Colonic mucosa (tissue), 4 donors: ENCODE measurements around the gene ITPKA. TPM values are rescaled to one million over a fixed set of nuclear protein-coding genes. Genes with fewer than 3 reads are reported as not detected.

Source experiments
- DNase-seq: peaks from one replicate; pipeline ENCODE4 v3.0.0-alpha.2; 2020
- H3K27ac ChIP-seq: fragments of 200-600 bp; one replicate; pipeline ENCODE4 v1.8.0; 2021
- H3K27me3 ChIP-seq: fragments of 200-600 bp; one replicate; pipeline ENCODE4 v1.8.0; 2021
- H3K36me3 ChIP-seq: fragments of 200-600 bp; one replicate; pipeline ENCODE4 v1.8.0; 2021
- H3K4me1 ChIP-seq: fragments of 200-600 bp; one replicate; pipeline ENCODE4 v1.8.0; 2021; ENCODE audit warnings: mild to moderate bottlenecking
- H3K4me3 ChIP-seq: fragments of 200-600 bp; one replicate; pipeline ENCODE4 v1.8.0; 2021
- H3K9ac ChIP-seq, 2 donors: one replicate each; pipeline ENCODE4 v1.7.0; 2013; ENCODE audit warnings: control low read depth in 2 of 2, low read depth in 2 of 2, low read length in 2 of 2
- H3K9me3 ChIP-seq: fragments of 200-600 bp; one replicate; pipeline ENCODE4 v1.8.0; 2021
- CTCF ChIP-seq: fragments of 200-600 bp; IDR thresholded peaks from one replicate; pipeline ENCODE4 v1.8.0; 2022; ENCODE audit warnings: antibody characterized with exemption, mild to moderate bottlenecking
- intact Hi-C: fragments of 100-400 bp; cut with DNase I; formaldehyde crosslinking; loops from one replicate; pipeline ENCODE4 v1.14.1; 2022
- total RNA-seq, 2 donors: library from RNA; stranded (reverse); fragmentation: NEBNext Ultra II Directional in 1 of 2; extraction: Animal tissue kit (Norgen Biotek cat#: 25700) in 1 of 2; gene quantifications; one replicate each; pipeline ENCODE4 v1.2.1, GENCODE V29; 2021
- donor health status: healthy.
- donor health status: DM: no; HTN: no; CAD: no.
- donor health status: DM: no; HTN: no; CAD: no.

The ITPKA gene
- total RNA-seq, 2 donors from 2014 or later = 36.1 to 43.5 TPM

- no peak overlapping the region for H3K4me3 ChIP-seq
- no peaks in the 10 kb centered on the region for H3K9me3 ChIP-seq
- no peak overlapping the region for H3K27ac ChIP-seq
- H3K4me1 ChIP-seq = no peaks in the 10 kb centered on the region
- H3K9ac ChIP-seq = no peak overlapping the region
- H3K36me3 ChIP-seq = no peaks in the 10 kb centered on the region
- intact Hi-C loops = no loop called here
- no peak for TF ChIP-seq CTCF
- H3K27me3 ChIP-seq = no peaks in the 10 kb centered on the region
- no peak for DNase-seq
Observed at GRCh38 chr15:41486286-41486685, 7.4 kb upstream of the ITPKA start.

DNA sequence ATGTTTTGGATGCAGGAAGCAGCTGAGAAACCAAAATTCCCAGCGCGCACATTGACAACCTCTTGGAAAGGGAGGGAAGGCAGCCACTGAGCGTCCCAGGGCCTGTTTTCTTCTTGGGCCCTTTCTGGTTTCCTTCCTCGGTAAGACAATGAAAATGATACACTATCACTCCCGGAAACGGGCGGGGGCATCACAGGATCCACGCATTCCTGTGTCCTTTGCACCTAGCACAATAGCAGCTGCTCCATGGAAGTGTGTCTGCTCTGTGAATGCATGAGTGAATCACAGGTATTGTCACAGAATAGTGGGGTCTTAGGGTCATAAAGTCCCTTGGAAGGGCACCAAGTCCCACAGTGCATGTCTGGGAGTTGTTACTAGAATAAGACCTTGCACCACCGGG is 6.3 kb upstream of the ITPKA start:
- H3K9me3 ChIP-seq = no peaks in the 10 kb centered on the region
- TF ChIP-seq CTCF = no peak
- no peak overlapping the region for H3K9ac ChIP-seq
- no peak overlapping the region for H3K4me3 ChIP-seq
- no peak overlapping the region for H3K27ac ChIP-seq
- intact Hi-C loops = no loop called here
- H3K27me3 ChIP-seq = no peaks in the 10 kb centered on the region
- no peaks in the 10 kb centered on the region for H3K36me3 ChIP-seq
- peaks cover 1% of the 10 kb centered on the region for H3K4me1 ChIP-seq
- no peak for DNase-seq

- no peaks in the 10 kb centered on the region for H3K36me3 ChIP-seq
- H3K4me1 ChIP-seq = peaks cover 5% of the 10 kb centered on the region
- no peak for DNase-seq
- no peaks in the 10 kb centered on the region for H3K27me3 ChIP-seq
- intact Hi-C loops = no loop called here
- H3K9ac ChIP-seq = no peak overlapping the region
- H3K27ac ChIP-seq = no peak overlapping the region
- H3K4me3 ChIP-seq = no peak overlapping the region
- no peak for TF ChIP-seq CTCF
- no peaks in the 10 kb centered on the region for H3K9me3 ChIP-seq
Observed at GRCh38 chr15:41487802-41488201, 5.9 kb upstream of the ITPKA start.

DNA sequence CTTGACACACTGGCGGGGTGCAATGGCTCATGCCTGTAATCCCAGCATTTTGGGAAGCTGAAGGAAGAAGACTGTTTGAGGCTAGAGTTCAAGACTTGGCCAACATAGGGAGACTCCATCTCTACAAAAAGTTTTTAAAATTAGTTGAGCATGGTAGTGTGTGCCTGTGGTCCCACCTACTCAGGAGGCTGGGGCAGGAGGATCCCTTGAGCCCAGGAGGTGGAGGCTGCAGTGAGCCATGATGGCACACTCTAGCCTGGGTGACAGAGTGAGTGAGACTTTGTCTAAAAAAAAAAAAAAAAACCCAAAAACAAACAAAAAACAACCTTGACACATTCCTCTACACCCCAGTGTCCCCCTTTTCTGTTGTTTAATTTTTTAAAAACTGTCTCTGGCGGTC is 4.0 kb upstream of the ITPKA start:
- Histone ChIP-seq H3K27me3 (no peaks in the 10 kb centered on the region), H3K9ac (no peak overlapping the region)

GRCh38 chr15:41490355-41490754 is 3.3 kb upstream of the ITPKA start:
- no peak overlapping the region for H3K27ac ChIP-seq
- no peak for DNase-seq
- TF ChIP-seq CTCF = no peak
- H3K4me3 ChIP-seq = no peak overlapping the region
- peaks cover 5% of the 10 kb centered on the region for H3K4me1 ChIP-seq
- no peak overlapping the region for H3K9ac ChIP-seq
- H3K36me3 ChIP-seq = no peaks in the 10 kb centered on the region
- intact Hi-C loops = no loop called here
- H3K9me3 ChIP-seq = no peaks in the 10 kb centered on the region
- H3K27me3 ChIP-seq = peaks cover 7% of the 10 kb centered on the region

More for the DNA sequence above, 4.0 kb upstream of the ITPKA start:
- no peak for TF ChIP-seq CTCF
- H3K36me3 ChIP-seq = no peaks in the 10 kb centered on the region
- peaks cover 5% of the 10 kb centered on the region for H3K4me1 ChIP-seq
- H3K9me3 ChIP-seq = no peaks in the 10 kb centered on the region
- no peak overlapping the region for H3K4me3 ChIP-seq
- H3K27ac ChIP-seq = no peak overlapping the region
- intact Hi-C loops = no loop called here
- no peak for DNase-seq

GRCh38 chr15:41491889-41492288 is 1.8 kb upstream of the ITPKA start:
- Histone ChIP-seq H3K9ac (no peak overlapping the region), H3K27ac (no peak overlapping the region), H3K27me3 (peaks cover 8% of the 10 kb centered on the region), H3K9me3 (no peaks in the 10 kb centered on the region), H3K36me3 (no peaks in the 10 kb centered on the region), H3K4me1 (peaks cover 5% of the 10 kb centered on the region), H3K4me3 (no peak overlapping the region)
- intact Hi-C loops = no loop called here
- no peak for DNase-seq
- TF ChIP-seq CTCF = no peak
